Brain microvascular endothelial cell (primary cell): ENCODE measurements around the gene DBR1.

Experiments used
- DNase-seq: peaks from one replicate; pipeline ENCODE4 v3.0.0-alpha.2; 2020
- H3K27ac ChIP-seq: fragments of 250-450 bp; sonication (Bioruptor Pico); 2 replicates; pipeline ENCODE4 v1.5.1; 2020; ENCODE audit warnings: mild to moderate bottlenecking, moderate library complexity
- H3K27me3 ChIP-seq: fragments of 250-450 bp; sonication (Bioruptor Pico); replicated peaks from 2 replicates; pipeline ENCODE4 v1.5.1; 2020; ENCODE audit warnings: mild to moderate bottlenecking
- H3K36me3 ChIP-seq: fragments of 250-450 bp; sonication (Bioruptor Pico); replicated peaks from 2 replicates; pipeline ENCODE4 v1.5.1; 2020; ENCODE audit warnings: mild to moderate bottlenecking
- H3K4me3 ChIP-seq: 2 replicates; pipeline ENCODE4 v1.5.1; 2011; ENCODE audit warnings: low read depth, mild to moderate bottlenecking, control low read depth, low read length, moderate library complexity
- CTCF ChIP-seq: IDR thresholded peaks from 2 replicates; pipeline ENCODE4 v1.5.1; 2011; ENCODE audit warnings: low read depth, mild to moderate bottlenecking, moderate library complexity, low read length, control low read depth, inconsistent platforms; ENCODE audit errors: missing control alignments
- in situ Hi-C: cut with HindIII; loops from 2 replicates; pipeline ENCODE4 v1.10.0; 2017; ENCODE audit warnings: low sequenced_read_pairs, low pct_ligation_motif_present

Gene DBR1, protein sequence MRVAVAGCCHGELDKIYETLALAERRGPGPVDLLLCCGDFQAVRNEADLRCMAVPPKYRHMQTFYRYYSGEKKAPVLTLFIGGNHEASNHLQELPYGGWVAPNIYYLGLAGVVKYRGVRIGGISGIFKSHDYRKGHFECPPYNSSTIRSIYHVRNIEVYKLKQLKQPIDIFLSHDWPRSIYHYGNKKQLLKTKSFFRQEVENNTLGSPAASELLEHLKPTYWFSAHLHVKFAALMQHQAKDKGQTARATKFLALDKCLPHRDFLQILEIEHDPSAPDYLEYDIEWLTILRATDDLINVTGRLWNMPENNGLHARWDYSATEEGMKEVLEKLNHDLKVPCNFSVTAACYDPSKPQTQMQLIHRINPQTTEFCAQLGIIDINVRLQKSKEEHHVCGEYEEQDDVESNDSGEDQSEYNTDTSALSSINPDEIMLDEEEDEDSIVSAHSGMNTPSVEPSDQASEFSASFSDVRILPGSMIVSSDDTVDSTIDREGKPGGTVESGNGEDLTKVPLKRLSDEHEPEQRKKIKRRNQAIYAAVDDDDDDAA

GRCh38 chr3:138174421-138175131 is at the start of gene DBR1:
DBR1 (minus strand) TSS chr3:138174921; CDS start chr3:138174795, 126 bp downstream.
- Histone ChIP-seq H3K27ac (peak within 1 kb of the TSS; percentile 58), H3K27me3 (no peaks in the 10 kb centered on the region), H3K4me3 (peak within 1 kb of the TSS; percentile 86), H3K36me3 (no peaks in the 10 kb centered on the region)
- no peak for TF ChIP-seq CTCF
- in situ Hi-C loops = no loop called here
- DNase-seq = peak; percentile 84

- peaks cover 28% of the 10 kb centered on the region for H3K36me3 ChIP-seq
- no peak for DNase-seq
- H3K27me3 ChIP-seq = no peaks in the 10 kb centered on the region
- no peak for TF ChIP-seq CTCF
- H3K27ac ChIP-seq = no peak overlapping the region
- in situ Hi-C loops = no loop called here
- no peak overlapping the region for H3K4me3 ChIP-seq
Observed at GRCh38 chr3:138222942-138223287, 48.2 kb upstream of the DBR1 start.

- no peak for TF ChIP-seq CTCF
- Histone ChIP-seq H3K27ac (no peak overlapping the region), H3K4me3 (no peak overlapping the region), H3K36me3 (peaks cover 28% of the 10 kb centered on the region), H3K27me3 (no peaks in the 10 kb centered on the region)
- in situ Hi-C loops = no loop called here
- no peak for DNase-seq
Observed at GRCh38 chr3:138222131-138222941, 47.6 kb upstream of the DBR1 start.

- peak; percentile 21 for DNase-seq
- TF ChIP-seq CTCF = no peak
- in situ Hi-C loops = no loop called here
- H3K4me3 ChIP-seq = no peak overlapping the region
- H3K27ac ChIP-seq = no peak overlapping the region
- H3K36me3 ChIP-seq = peaks cover 21% of the 10 kb centered on the region
- no peaks in the 10 kb centered on the region for H3K27me3 ChIP-seq
Observed at GRCh38 chr3:138220788-138221187, 46.1 kb upstream of the DBR1 start.

- no peak for TF ChIP-seq CTCF
- Histone ChIP-seq H3K27me3 (no peaks in the 10 kb centered on the region), H3K4me3 (no peak overlapping the region), H3K36me3 (peaks cover 19% of the 10 kb centered on the region), H3K27ac (peak overlapping the region; percentile 55)
- in situ Hi-C loops = no loop called here
- no peak for DNase-seq
Observed at GRCh38 chr3:138220242-138220641, 45.5 kb upstream of the DBR1 start.
